H9 (cell line): ENCODE results near the gene DYNLT4. TPM values are rescaled to one million over a fixed set of nuclear protein-coding genes. Genes with fewer than 3 reads are reported as not detected.

Experiments
- DNase-seq: peaks from one replicate; pipeline ENCODE4 v3.0.0-alpha.2; 2017
- H2AFZ ChIP-seq: one replicate; pipeline ENCODE4 v1.6.1; 2013; ENCODE audit warnings: mild to moderate bottlenecking, low read length, control low read depth, moderate library complexity
- H2AK5ac ChIP-seq: 2 replicates; pipeline ENCODE4 v1.6.1; 2013; ENCODE audit warnings: low read length, control low read depth, mixed read lengths; ENCODE audit not compliant: insufficient read length
- H2BK120ac ChIP-seq: one replicate; pipeline ENCODE4 v1.6.1; 2013; ENCODE audit warnings: low read depth, mild to moderate bottlenecking, low read length, control low read depth, inconsistent platforms; ENCODE audit not compliant: poor library complexity, severe bottlenecking
- H2BK12ac ChIP-seq: 2 replicates; pipeline ENCODE4 v1.6.1; 2013; ENCODE audit warnings: low read length, control low read depth, mixed read lengths, low read depth; ENCODE audit not compliant: insufficient read length
- H2BK15ac ChIP-seq: 2 replicates; pipeline ENCODE4 v1.6.1; 2013; ENCODE audit warnings: low read depth, low read length, control low read depth
- H2BK20ac ChIP-seq: one replicate; pipeline ENCODE4 v1.6.1; 2013; ENCODE audit warnings: low read depth, mild to moderate bottlenecking, low read length, control low read depth, inconsistent platforms; ENCODE audit not compliant: poor library complexity, severe bottlenecking
- H2BK5ac ChIP-seq: 2 replicates; pipeline ENCODE4 v1.6.1; 2013; ENCODE audit warnings: low read length, control low read depth, mixed read lengths; ENCODE audit not compliant: insufficient read length
- H3K14ac ChIP-seq: 2 replicates; pipeline ENCODE4 v1.6.1; 2013; ENCODE audit warnings: low read length, control low read depth; ENCODE audit not compliant: insufficient read depth
- H3K18ac ChIP-seq: 2 replicates; pipeline ENCODE4 v1.6.1; 2013; ENCODE audit warnings: low read depth, mild to moderate bottlenecking, mixed read lengths, low read length, control low read depth; ENCODE audit not compliant: insufficient read length
- H3K23ac ChIP-seq: 2 replicates; pipeline ENCODE4 v1.6.1; 2013; ENCODE audit warnings: low read length, control low read depth, mixed read lengths, low read depth; ENCODE audit not compliant: insufficient read length
- H3K23me2 ChIP-seq: 2 replicates; pipeline ENCODE4 v1.6.1; 2013; ENCODE audit warnings: low read depth, mild to moderate bottlenecking, mixed read lengths, low read length, control low read depth; ENCODE audit not compliant: insufficient read length, poor library complexity, severe bottlenecking
- H3K27ac ChIP-seq: 2 replicates; pipeline ENCODE4 v1.5.1; 2013; ENCODE audit warnings: low read length, control low read depth, mixed read lengths, low read depth; ENCODE audit not compliant: insufficient read length
- H3K27me3 ChIP-seq: 2 replicates; pipeline ENCODE4 v1.6.1; 2013; ENCODE audit warnings: low read length, control low read depth, inconsistent platforms; ENCODE audit not compliant: insufficient read depth
- H3K4ac ChIP-seq: 2 replicates; pipeline ENCODE4 v1.6.1; 2013; ENCODE audit warnings: low read depth, mild to moderate bottlenecking, control low read depth, inconsistent platforms, low read length, moderate library complexity
- H3K4me1 ChIP-seq: 2 replicates; pipeline ENCODE4 v1.6.1; 2013; ENCODE audit warnings: low read length, control low read depth, inconsistent platforms; ENCODE audit not compliant: insufficient read depth
- H3K4me2 ChIP-seq: 2 replicates; pipeline ENCODE4 v1.6.1; 2013; ENCODE audit warnings: low read length, control low read depth, mixed read lengths; ENCODE audit not compliant: insufficient read length, insufficient read depth
- H3K56ac ChIP-seq: 2 replicates; pipeline ENCODE4 v1.6.1; 2013; ENCODE audit warnings: low read depth, mild to moderate bottlenecking, mixed read lengths, low read length, control low read depth; ENCODE audit not compliant: insufficient read length
- H3K79me1 ChIP-seq: 2 replicates; pipeline ENCODE4 v1.6.1; 2013; ENCODE audit warnings: low read depth, mild to moderate bottlenecking, moderate library complexity, low read length, control low read depth, inconsistent platforms; ENCODE audit not compliant: insufficient read depth, poor library complexity, severe bottlenecking
- H3K79me2 ChIP-seq: 2 replicates; pipeline ENCODE4 v1.6.1; 2013; ENCODE audit warnings: low read length, control low read depth, inconsistent platforms; ENCODE audit not compliant: insufficient read depth
- H3K9ac ChIP-seq: 2 replicates; pipeline ENCODE4 v1.6.1; 2013; ENCODE audit warnings: low read length, control low read depth, mixed read lengths; ENCODE audit not compliant: insufficient read length; ENCODE audit errors: extremely low read depth
- H3K9me3 ChIP-seq: one replicate; pipeline ENCODE4 v1.6.1; 2013; ENCODE audit warnings: low read depth, low read length, inconsistent platforms; ENCODE audit not compliant: control insufficient read depth
- H3T11ph ChIP-seq: one replicate; pipeline ENCODE4 v1.6.1; 2013; ENCODE audit warnings: mild to moderate bottlenecking, low read length, control low read depth, inconsistent platforms
- H4K20me1 ChIP-seq: one replicate; pipeline ENCODE4 v1.6.1; 2013; ENCODE audit not compliant: control insufficient read depth, insufficient read length, insufficient read depth
- H4K5ac ChIP-seq: 2 replicates; pipeline ENCODE4 v1.6.1; 2013; ENCODE audit warnings: low read depth, mild to moderate bottlenecking, mixed read lengths, low read length, control low read depth; ENCODE audit not compliant: insufficient read length
- H4K8ac ChIP-seq: replicated peaks from 2 replicates; pipeline ENCODE4 v1.6.1; 2013; ENCODE audit warnings: low read length, control low read depth, mixed read lengths, low read depth; ENCODE audit not compliant: insufficient read length
- H4K91ac ChIP-seq: 2 replicates; pipeline ENCODE4 v1.6.1; 2013; ENCODE audit warnings: low read depth, mild to moderate bottlenecking, moderate library complexity, mixed read lengths, low read length, control low read depth; ENCODE audit not compliant: insufficient read length
- H3K27ac Mint-ChIP-seq, 3 experiments: 2 replicates in 2 of 3; 3 replicates in 1 of 3; pipeline ENCODE4 v1.8.0; 2020 to 2021; ENCODE audit warnings: mixed read lengths in 3 of 3, mild to moderate bottlenecking in 1 of 3, moderate library complexity in 1 of 3
- H3K27me3 Mint-ChIP-seq: 2 replicates; pipeline ENCODE4 v1.8.0; 2021; ENCODE audit warnings: low read depth, mild to moderate bottlenecking, moderate library complexity, mixed read lengths
- H3K36me3 Mint-ChIP-seq, 3 experiments: 2 replicates in 2 of 3; 3 replicates in 1 of 3; pipeline ENCODE4 v1.8.0; 2020 to 2021; ENCODE audit warnings: low read depth in 3 of 3, mixed read lengths in 3 of 3; ENCODE audit not compliant: insufficient read depth in 1 of 3
- H3K4me1 Mint-ChIP-seq, 2 experiments: 2 replicates each; pipeline ENCODE4 v1.8.0; 2020; ENCODE audit warnings: mixed read lengths in 2 of 2
- H3K4me3 Mint-ChIP-seq, 2 experiments: 2 replicates in 1 of 2; 3 replicates in 1 of 2; pipeline ENCODE4 v1.8.0; 2020 to 2021; ENCODE audit warnings: mild to moderate bottlenecking in 2 of 2, mixed read lengths in 2 of 2, moderate library complexity in 1 of 2
- H3K9me3 Mint-ChIP-seq, 2 experiments: 2 replicates in 1 of 2; 3 replicates in 1 of 2; pipeline ENCODE4 v1.8.0; 2020; ENCODE audit warnings: mild to moderate bottlenecking in 2 of 2, mixed read lengths in 2 of 2, moderate library complexity in 1 of 2
- CTCF ChIP-seq: fragments of 200-600 bp; sonication (generic); conservative IDR thresholded peaks from 3 replicates; pipeline ENCODE4 v1.8.0; 2021; ENCODE audit warnings: antibody characterized with exemption, mild to moderate bottlenecking
- WGBS: extraction: QIAGEN DNeasy Blood & Tissue Kit; methylation state at CpG from one replicate; pipeline ENCODE4 v1.1.7; 2013; ENCODE audit warnings: missing lambda C conversion rate, low lambda C conversion rate, mixed read lengths; ENCODE audit not compliant: insufficient read length; ENCODE audit errors: extremely low coverage; 5-methylcytosine and 5-hydroxymethylcytosine counted together
- total RNA-seq: library from RNA; stranded (reverse); gene quantifications from 2 replicates; pipeline ENCODE4 v1.2.1, GENCODE V29; 2021

Gene DYNLT4
- total RNA-seq, 1 experiment from 2014 or later, result not detected

- Mint-ChIP-seq H3K4me1 (peaks cover 17 to 20% of the 10 kb centered on the region in 2 experiments), H3K27ac (peak overlapping the region; percentile 100), H3K4me3 (peak overlapping the region; percentile 75 to 78), H3K36me3 (no peaks in the 10 kb centered on the region), H3K27me3 (no peaks in the 10 kb centered on the region), H3K9me3 (no peaks in the 10 kb centered on the region; a peak in 1 of 5 replicates)
- H3K9ac ChIP-seq, result peak overlapping the region; percentile 44
- no peak overlapping the region for H2BK20ac ChIP-seq
- H2BK12ac ChIP-seq, result no peak overlapping the region
- no peak overlapping the region for H4K5ac ChIP-seq
- H2BK15ac ChIP-seq, result no peak overlapping the region
- H3K4ac ChIP-seq, result no peak overlapping the region
- H3K4me1 ChIP-seq, result no peaks in the 10 kb centered on the region
- H3K23ac ChIP-seq, result no peak overlapping the region
- DNase-seq, result no peak
- H2AK5ac ChIP-seq, result no peak overlapping the region
- H4K91ac ChIP-seq, result no peak overlapping the region
- H2AFZ ChIP-seq, result no peak overlapping the region
- H3K23me2 ChIP-seq, result peaks cover 8% of the 10 kb centered on the region
- peak overlapping the region; percentile 53 for H3K18ac ChIP-seq
- no peak overlapping the region for H2BK120ac ChIP-seq
- H3K79me1 ChIP-seq, result no peaks in the 10 kb centered on the region
- H3K4me2 ChIP-seq, result peak overlapping the region; percentile 39
- no peak for TF ChIP-seq CTCF
- peak overlapping the region; percentile 92 for H4K8ac ChIP-seq
- no peaks in the 10 kb centered on the region for H4K20me1 ChIP-seq
- peak overlapping the region; percentile 81 for H3K27ac ChIP-seq
- peak overlapping the region; percentile 55 for H3K14ac ChIP-seq
- H3K9me3 ChIP-seq, result no peaks in the 10 kb centered on the region
- no peaks in the 10 kb centered on the region for H3K27me3 ChIP-seq
- peak overlapping the region; percentile 90 for H3K56ac ChIP-seq
- H3K79me2 ChIP-seq, result no peaks in the 10 kb centered on the region
- no peak overlapping the region for H2BK5ac ChIP-seq
- WGBS, result no CpG with 5 or more reads among the region's 25 CpGs
- H3T11ph ChIP-seq, result no peak overlapping the region
Measured at GRCh38 chr1:44820328-44821239, 13.4 kb upstream of the DYNLT4 start.
